Measurements from ENCODE around the gene MICAL2. TPM values are rescaled to one million over a fixed set of nuclear protein-coding genes. Genes with fewer than 3 reads are reported as not detected.

MICAL2 gene
- total RNA-seq, 2 donors from 2014 or later, result 13.1 to 285 TPM

- Histone ChIP-seq H3K9me3 (no peaks in the 10 kb centered on the region), H3K27ac (no peak overlapping the region), H3K36me3 (no peaks in the 10 kb centered on the region), H3K27me3 (replicated peaks; ENCODE audit: insufficient read depth) (no peaks in the 10 kb centered on the region), H3K4me1 (replicated peaks) (no peaks in the 10 kb centered on the region), H3K4me3 (no peak overlapping the region)
- no peak for DNase-seq (ENCODE audit: low spot score)
- TF ChIP-seq POLR2AphosphoS5 (IDR thresholded peaks at IDR 0.05) (no peak), CTCF (IDR thresholded peaks at IDR 0.05) (no peak), POLR2A (IDR thresholded peaks at IDR 0.05) (no peak)
- intact Hi-C loops (cut with DNase I), result no loop called here
- WGBS, result 69% methylated on average over 5 of the region's 5 CpGs
Measured at GRCh38 chr11:12106501-12106900, 3.9 kb upstream of the MICAL2 start.

GRCh38 chr11:12108875-12109453 lies 1.4 kb upstream of the MICAL2 start:
- intact Hi-C loops (cut with DNase I), result no loop called here

GRCh38 chr11:12109591-12110196 lies 696 bp upstream of the MICAL2 start:
- intact Hi-C loops (cut with DNase I), result no loop called here
- 39% methylated on average over 7 of the region's 7 CpGs for WGBS
- Histone ChIP-seq H3K27me3 (replicated peaks; ENCODE audit: insufficient read depth) (no peaks in the 10 kb centered on the region), H3K4me3 (peak overlapping the region; percentile 78 to 81), H3K4me1 (replicated peaks) (no peaks in the 10 kb centered on the region), H3K27ac (peak overlapping the region; percentile 67 to 81), H3K9me3 (no peaks in the 10 kb centered on the region), H3K36me3 (no peaks in the 10 kb centered on the region)
- no peak for DNase-seq (ENCODE audit: low spot score)
- TF ChIP-seq POLR2AphosphoS5 (IDR thresholded peaks at IDR 0.05), result no peak
- no peak for TF ChIP-seq POLR2A (IDR thresholded peaks at IDR 0.05)
- no peak for TF ChIP-seq CTCF (IDR thresholded peaks at IDR 0.05)

More at GRCh38 chr11:12108875-12109453, 1.4 kb upstream of the MICAL2 start:
- Histone ChIP-seq H3K9me3 (no peaks in the 10 kb centered on the region), H3K4me1 (replicated peaks) (no peaks in the 10 kb centered on the region), H3K36me3 (no peaks in the 10 kb centered on the region), H3K27ac (no peak overlapping the region), H3K4me3 (no peak overlapping the region), H3K27me3 (replicated peaks; ENCODE audit: insufficient read depth) (no peaks in the 10 kb centered on the region)
- 100% methylated on average over 2 of the region's 2 CpGs for WGBS
- TF ChIP-seq CTCF (IDR thresholded peaks at IDR 0.05) (no peak), POLR2A (IDR thresholded peaks at IDR 0.05) (no peak), POLR2AphosphoS5 (IDR thresholded peaks at IDR 0.05) (no peak)
- no peak for DNase-seq (ENCODE audit: low spot score)

- Histone ChIP-seq H3K9me3 (no peaks in the 10 kb centered on the region), H3K4me1 (replicated peaks) (no peaks in the 10 kb centered on the region), H3K27ac (peak overlapping the region; percentile 67 to 81), H3K27me3 (replicated peaks; ENCODE audit: insufficient read depth) (no peaks in the 10 kb centered on the region), H3K36me3 (no peaks in the 10 kb centered on the region), H3K4me3 (peak overlapping the region; percentile 78 to 81)
- WGBS, result 13% methylated on average over 49 of the region's 67 CpGs
- DNase-seq (ENCODE audit: low spot score), result no peak
- TF ChIP-seq POLR2AphosphoS5 (IDR thresholded peaks at IDR 0.05) (no peak), POLR2A (IDR thresholded peaks at IDR 0.05) (peak; percentile 35), CTCF (IDR thresholded peaks at IDR 0.05) (no peak)
- intact Hi-C loops (cut with DNase I), result no loop called here
Measured at GRCh38 chr11:12110714-12111548, 541 bp downstream of the MICAL2 start.
